Activated T-cell treated with anti-CD3 and anti-CD28 coated beads, Interleukin-2, amount 50 U/mL, for 1 hour (primary cell): Measurements from ENCODE around the gene ORMDL3.
A peak's percentile ranks its signal among the peaks of the same experiment; 100 is the strongest.

Source experiments
- DNase-seq: peaks from one replicate; pipeline ENCODE4 v3.0.0-alpha.2; 2020

Gene ORMDL3, protein sequence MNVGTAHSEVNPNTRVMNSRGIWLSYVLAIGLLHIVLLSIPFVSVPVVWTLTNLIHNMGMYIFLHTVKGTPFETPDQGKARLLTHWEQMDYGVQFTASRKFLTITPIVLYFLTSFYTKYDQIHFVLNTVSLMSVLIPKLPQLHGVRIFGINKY

DNA sequence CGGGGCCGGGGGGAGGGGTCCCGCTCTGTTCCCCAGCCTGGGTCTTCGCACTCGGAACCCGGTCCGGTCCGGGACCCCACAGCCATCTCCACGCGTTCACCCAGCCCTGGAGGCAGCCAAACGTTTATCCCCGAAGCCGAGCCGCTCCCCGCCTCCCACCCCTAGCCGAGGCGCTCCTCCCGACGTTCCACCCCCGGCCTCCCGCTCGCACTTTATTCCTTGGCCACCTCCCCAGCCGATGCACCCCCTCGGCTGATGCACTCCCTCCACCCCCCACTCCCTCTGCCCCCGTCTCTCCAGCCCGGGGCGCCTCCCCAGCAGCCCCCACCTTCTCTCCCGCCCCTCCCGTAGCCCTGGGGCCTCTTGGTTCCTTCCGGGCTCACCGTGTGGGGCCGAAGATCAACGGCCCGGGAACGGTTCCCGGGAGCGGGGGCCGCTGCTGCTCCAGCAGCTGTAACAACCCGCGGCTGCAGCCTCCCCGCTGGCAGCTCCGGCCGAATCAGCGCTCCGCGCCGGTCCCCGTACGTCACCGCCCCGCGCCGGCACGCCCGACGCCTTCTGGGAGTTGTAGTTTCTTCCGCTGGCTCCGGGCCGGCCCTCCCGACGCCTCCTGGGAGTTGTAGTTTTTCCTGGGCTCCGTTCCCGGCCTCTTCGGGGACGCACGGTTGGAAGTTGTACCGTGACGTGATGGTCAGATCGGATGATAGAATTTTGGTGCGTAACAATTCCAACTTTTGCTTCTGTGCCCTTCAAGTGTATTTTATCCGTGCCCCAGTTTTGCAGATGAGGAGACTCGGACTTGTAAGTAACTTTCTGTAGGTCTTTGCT, at the start of gene ORMDL3, which contains the start of gene LRRC3C:
Gene ORMDL3, minus strand, starts transcription at position 501 of the 828 bp plus-strand sequence. CDS start 3,398 bp downstream, outside the sequence.
Gene LRRC3C, plus strand, starts transcription at position 632 of the 828 bp plus-strand sequence. CDS start 13,792 bp downstream, outside the sequence.
- DNase-seq: peak; percentile 94

DNA sequence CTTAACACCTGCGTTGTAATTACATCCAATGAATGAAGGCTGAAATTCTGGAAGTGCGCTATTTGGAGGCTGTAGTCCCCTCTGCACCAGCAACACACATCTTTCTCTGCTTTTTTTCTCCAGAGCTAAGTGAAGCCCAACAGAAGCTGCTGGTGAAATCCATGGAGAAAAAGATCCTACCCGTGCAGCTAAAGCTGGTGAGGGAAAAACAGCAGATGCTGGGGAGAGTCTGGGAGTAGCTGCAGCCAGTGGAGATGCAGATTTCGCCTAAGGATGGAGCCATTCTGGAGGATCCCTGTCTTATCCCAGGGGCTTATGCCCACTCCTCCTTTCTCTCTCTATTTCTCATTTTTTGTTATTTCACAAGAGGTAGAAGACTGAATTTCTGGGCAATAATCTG, 48.4 kb upstream of the ORMDL3 start:
- DNase-seq: no peak

DNA sequence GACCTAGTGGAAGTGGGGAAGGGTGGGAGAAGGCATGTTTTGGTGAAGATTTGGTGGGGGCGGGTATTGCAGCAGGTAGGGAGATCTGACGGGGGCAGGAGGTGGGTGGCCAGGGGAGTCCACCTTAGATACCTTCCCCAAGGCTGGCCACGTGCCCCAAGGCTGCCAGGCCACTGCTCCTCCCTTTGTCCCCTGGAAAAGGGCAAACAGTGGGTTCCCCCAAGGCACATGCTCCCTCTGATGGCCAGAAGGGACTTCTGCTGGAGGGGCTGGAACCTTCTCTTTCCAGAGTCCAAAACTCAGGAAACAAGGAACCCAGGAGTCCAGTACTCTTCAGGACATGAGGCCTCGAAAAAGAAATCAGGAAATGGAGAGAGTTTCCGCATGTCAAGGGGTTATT, 47.0 kb upstream of the ORMDL3 start:
- no peak for DNase-seq

- no peak for DNase-seq
Observed at GRCh38 chr17:39973496-39973895, 46.1 kb upstream of the ORMDL3 start.

DNA sequence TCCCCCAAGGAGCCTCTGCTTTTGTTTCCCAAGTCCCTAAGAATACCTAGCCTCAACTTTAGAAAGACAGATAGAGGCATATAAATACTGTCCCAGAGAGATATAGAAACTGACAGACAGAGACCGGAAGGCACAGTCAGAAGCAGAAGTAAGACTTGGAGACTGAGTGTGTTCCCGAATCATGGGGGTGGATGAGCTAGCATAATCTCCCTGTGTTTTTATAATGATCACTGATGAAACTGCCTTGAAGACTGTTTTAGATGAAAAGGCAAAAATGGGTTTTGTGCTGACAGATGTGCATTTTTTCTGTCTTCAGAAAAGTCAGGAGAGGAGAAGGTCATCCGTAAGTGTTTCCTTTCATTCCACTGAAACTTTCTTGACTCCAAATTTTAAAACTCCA, 44.9 kb upstream of the ORMDL3 start:
- DNase-seq: no peak

DNA sequence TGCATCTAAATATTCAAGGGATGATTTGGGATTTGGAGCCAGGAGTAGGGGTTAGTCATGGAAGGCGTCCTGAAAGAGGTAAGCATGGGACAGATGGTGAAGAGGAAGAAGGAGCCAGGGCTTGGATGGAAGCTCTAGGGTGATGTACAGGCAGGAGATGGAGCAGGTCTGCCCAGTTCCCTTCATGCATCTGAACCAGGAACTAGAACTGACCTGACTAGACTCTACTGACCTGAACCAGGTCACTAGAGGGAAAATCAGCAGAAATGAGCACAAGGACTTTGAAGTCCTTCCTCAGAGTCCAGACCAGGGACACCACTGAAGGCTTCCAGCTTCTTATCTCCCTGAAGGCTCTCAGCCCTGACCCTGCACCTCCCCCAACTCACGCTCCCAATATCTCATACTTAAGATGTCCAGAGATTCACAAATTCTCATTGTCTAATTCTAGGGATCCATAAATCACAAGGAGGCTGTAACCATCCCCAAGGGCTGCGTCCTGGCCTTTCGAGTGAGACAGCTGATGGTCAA, 43.7 kb upstream of the ORMDL3 start:
- no peak for DNase-seq

DNA sequence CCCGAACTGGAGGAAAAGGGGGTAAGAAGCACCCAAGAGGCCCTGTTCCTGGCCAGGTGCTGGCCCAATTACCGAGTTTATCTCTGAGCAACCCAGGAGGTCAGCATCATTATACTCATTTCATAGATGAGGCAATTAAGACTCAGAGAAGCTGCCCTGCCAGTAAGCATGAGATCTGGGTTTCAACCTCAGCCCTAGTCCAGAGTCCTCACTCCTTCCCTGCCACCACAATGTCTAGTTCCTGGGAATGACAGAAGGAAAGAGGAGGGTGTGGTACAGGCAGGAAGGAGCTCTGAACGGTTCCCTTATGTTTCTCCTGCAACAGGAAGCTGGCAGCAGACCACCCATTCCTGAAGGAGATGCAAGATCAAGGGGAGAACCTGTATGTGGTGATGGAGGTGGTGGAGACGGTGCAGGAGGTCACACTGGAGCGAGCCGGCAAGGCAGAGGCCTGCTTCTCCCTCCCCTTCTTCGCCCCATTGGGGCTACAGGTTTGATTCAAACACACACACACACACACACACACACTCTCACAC, 42.8 kb upstream of the ORMDL3 start:
- DNase-seq: no peak

GRCh38 chr17:39969375-39969774, 42.0 kb upstream of the ORMDL3 start:
- no peak for DNase-seq

- no peak for DNase-seq
Observed at GRCh38 chr17:39968761-39969160, 41.4 kb upstream of the ORMDL3 start.

GRCh38 chr17:39966771-39967170, 39.4 kb upstream of the ORMDL3 start:
- no peak for DNase-seq

- no peak for DNase-seq
Observed at GRCh38 chr17:39965017-39965699, 37.8 kb upstream of the ORMDL3 start.

GRCh38 chr17:39963829-39964228, 36.4 kb upstream of the ORMDL3 start:
- peak; percentile 38 for DNase-seq

GRCh38 chr17:39962642-39963220, 35.3 kb upstream of the ORMDL3 start, which contains the start of gene GSDMA:
Gene GSDMA, plus strand, starts transcription at chr17:39963004. Its CDS starts 2,684 bp downstream, at chr17:39965688.
- DNase-seq: no peak

DNA sequence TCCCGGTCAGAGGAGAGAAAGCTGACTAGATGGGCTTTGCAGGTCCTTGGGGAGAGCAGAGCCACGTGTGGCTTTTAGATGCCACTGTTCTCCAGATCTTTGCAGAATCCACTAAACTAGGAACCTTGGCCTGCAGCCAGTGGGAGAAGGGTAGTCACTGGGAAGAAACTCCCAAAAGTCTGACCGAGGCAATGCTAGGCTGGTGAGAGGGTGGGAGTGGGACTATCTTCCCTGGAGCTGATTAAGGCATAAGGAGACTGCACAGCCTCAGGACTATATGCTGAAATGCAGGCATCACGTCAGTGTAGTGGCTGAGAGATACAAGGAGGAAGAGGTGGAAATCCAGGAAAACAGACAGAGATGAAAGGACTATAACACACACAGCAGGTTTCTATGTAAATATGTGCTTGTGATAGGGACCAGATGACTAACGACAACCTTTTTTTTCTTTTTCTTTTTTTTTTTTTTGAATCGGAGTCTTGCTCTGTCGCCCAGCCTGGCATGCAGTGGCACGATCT, 33.2 kb upstream of the ORMDL3 start:
- DNase-seq: no peak

DNA sequence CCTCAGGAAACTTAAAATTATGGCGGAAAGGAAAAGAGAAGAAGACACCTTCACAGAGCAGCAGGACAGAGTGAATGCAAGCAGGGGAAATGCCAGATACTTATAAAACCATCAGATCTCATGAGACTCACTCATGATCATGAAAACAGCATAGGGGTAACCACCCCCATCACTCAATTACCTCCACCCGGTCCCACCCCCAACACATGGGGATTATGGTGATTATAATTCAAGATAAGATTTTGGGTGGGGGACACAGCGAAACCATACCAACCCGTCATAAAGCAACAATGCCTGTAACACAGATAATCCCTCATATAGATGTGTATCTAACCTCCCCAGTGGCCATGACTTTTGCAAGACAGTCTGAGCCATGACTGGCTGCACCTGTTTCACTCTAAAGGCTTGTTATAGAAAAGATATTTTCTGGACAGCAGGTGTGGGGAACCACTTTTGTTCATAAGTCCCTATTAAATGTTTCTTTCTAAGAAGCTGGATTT, 28.4 kb upstream of the ORMDL3 start:
- no peak for DNase-seq

DNA sequence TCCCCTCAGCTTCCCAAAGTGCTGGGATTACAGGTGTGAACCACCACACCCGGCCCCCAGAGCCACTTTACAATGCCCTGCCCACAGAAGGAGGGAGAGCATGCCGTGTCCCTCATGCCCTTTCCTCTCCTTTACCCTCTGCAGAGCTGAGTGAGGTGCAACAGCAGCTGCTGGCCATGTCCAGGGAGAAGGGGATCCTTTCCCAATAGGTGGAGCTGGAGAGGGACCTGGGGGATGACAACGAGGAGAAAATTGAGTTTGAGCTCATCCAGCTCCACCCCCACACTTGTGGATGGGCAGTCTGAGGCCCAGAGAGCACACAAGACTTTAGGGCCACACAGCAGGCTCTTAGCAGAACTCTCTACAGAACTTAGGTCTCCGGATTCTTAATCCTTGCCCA, 27.5 kb upstream of the ORMDL3 start:
- DNase-seq: no peak

DNA sequence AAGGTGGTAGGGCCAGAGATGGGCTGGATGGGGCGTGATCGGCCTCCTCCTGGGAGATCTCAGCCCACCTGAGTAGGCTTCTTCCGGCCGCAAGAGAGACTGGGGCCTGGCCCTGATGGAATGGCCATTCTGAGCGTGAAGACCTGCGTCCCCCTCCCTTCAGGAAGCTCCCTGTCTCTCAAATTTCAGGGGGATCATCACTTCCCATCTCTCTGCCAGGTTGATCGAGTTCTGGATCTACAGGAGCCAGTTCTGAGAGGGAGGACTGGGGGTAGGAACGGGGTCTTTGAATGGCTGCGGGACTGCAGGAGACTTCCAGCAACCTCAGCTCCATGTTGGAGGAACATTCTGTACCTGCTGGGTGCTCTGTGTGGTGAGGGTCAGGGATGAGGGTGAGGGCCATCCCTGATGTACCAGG, 26.1 kb upstream of the ORMDL3 start:
- no peak for DNase-seq

DNA sequence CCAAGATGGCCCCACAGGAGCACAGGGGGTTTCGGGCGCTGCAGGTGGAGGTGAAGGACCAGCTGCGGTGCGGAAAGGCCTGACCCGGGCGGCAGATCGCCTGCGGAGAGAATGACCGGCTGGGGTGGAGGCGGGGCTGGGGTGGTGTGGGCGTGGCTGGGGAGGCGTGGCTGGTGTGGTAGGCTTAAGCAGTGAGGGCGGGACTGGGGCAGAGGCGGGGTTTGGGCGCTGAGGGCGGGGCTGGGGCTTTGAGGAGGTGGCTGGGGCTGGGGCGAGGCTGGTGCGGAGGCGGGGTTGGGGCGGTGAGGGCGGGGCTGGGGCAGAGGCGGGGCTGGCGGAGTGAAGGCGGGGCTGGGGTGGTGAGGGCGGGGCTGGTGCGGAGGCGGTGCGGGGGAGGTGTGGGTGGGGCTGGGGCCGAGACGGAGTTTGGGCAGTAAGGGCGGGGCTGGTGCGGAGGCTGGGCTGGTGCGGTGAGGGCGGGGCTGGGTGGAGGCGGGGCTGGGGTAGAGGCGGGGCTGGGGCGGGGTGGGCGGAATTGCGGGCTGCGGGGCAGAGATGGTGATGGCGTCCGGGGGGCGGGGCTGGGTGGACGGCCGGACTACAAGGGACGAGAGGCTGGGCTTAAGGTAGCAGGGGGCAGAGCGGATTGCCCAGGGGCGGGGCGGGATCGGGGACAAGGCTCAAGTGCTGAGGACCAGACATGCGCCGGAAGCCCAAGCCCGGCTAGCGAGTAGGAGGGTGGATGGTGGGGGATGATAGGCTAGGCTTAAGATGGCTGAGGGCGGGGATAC, 25.5 kb upstream of the ORMDL3 start:
- peak; percentile 93 for DNase-seq

DNA sequence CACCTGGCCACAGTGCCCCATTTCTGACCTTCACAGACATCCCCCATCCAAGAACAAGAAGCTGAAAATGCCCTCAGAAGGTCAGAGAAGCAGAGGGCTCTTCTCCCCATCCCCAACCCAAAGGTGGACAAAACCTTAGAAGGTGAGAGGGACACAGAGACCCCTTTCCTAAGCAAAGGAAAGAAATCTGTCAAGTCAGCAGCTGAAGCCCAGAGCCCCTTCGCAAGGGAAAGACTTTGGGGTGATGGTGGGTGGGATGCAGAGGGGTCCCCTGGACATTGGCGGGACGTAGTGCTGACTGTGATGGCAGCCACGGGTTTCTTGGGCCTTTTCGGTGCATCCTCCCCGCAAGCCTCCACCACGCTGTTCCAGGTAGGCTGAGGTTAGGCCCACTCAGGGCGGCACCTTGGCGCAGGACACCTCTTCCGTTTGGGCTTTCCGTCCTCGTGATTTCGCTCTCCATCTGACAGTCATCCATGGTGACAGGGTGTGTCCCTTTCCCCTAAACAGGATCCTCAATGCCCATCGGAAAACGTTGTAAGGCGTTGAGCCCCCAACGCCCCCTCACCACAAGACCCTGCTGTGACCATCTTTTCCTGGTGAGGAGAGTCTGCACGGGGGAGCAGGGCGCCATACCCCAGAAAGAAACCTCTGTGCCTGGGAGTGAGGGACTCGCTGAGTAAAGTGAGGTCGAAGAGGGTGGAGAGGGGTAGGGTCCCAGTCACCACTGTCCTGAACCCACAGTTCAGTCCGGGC, 24.7 kb upstream of the ORMDL3 start:
- DNase-seq: no peak

- no peak for DNase-seq
Observed at GRCh38 chr17:39950871-39951348, 23.5 kb upstream of the ORMDL3 start.

DNA sequence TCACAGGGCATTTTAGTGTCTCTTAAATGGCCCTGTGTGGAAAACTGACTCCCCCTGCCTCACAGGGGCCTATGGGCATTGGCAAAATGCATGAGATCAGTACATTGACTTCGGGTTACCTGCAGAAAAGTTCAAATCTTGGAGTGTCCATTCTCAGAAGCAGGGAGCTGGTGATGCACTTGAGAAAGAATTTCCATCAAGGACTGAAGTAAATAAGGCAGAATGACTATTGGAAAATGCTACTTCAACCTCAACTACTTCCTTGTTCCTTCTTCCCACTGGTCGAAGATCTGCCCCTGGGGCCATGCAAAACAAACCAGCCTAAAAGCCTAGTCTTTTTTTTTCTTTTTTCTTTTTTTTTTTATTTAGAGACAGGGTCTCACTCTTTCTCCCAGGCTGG, 21.6 kb upstream of the ORMDL3 start:
- no peak for DNase-seq
